Measurements from ENCODE around the gene CCDC175.

GRCh38 chr14:59478540-59478939, 98.1 kb downstream of the CCDC175 start:
- TF ChIP-seq, protein P1, sequence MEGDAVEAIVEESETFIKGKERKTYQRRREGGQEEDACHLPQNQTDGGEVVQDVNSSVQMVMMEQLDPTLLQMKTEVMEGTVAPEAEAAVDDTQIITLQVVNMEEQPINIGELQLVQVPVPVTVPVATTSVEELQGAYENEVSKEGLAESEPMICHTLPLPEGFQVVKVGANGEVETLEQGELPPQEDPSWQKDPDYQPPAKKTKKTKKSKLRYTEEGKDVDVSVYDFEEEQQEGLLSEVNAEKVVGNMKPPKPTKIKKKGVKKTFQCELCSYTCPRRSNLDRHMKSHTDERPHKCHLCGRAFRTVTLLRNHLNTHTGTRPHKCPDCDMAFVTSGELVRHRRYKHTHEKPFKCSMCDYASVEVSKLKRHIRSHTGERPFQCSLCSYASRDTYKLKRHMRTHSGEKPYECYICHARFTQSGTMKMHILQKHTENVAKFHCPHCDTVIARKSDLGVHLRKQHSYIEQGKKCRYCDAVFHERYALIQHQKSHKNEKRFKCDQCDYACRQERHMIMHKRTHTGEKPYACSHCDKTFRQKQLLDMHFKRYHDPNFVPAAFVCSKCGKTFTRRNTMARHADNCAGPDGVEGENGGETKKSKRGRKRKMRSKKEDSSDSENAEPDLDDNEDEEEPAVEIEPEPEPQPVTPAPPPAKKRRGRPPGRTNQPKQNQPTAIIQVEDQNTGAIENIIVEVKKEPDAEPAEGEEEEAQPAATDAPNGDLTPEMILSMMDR (IDR thresholded peaks at IDR 0.05): no peak
- TF ChIP-seq POLR2AphosphoS5 (IDR thresholded peaks at IDR 0.05) (no peak), POLR2A (IDR thresholded peaks at IDR 0.05; ENCODE audit: low read depth) (no peak), EP300 (IDR thresholded peaks at IDR 0.05) (no peak)

Data from esophagus muscularis mucosa (tissue), 4 donors.